Stimulated activated CD4-positive, alpha-beta T cell treated with anti-CD3 and anti-CD28 coated beads, Interleukin-1b, Interleukin-23, amount 100 ng/mL, for 48 hours (primary cell): ENCODE data around the gene OOSP3.
"Not testable (repeated sequence)": the region's sequence is repeated elsewhere in the genome, so short reads cannot be mapped to it uniquely, and the experiment has no call there.

Source experiments
- DNase-seq: peaks from one replicate; pipeline ENCODE4 v3.0.0-alpha.2; 2020

The OOSP3 gene

GRCh38 chr11:59878575-59878974, at the start of gene OOSP3:
OOSP3 (plus strand) TSS chr11:59878782; CDS start chr11:59878809, 27 bp downstream.
- no peak for DNase-seq

- DNase-seq = no peak
Measured at GRCh38 chr11:59829358-59829757, 49.2 kb upstream of the OOSP3 start.

GRCh38 chr11:59833602-59834001, 45.0 kb upstream of the OOSP3 start:
- DNase-seq = no peak

GRCh38 chr11:59839615-59840014, 39.0 kb upstream of the OOSP3 start:
- no peak for DNase-seq

- DNase-seq = no peak
Measured at GRCh38 chr11:59841514-59841913, 37.1 kb upstream of the OOSP3 start.

GRCh38 chr11:59842316-59842715, 36.3 kb upstream of the OOSP3 start:
- no peak for DNase-seq

GRCh38 chr11:59845399-59845798, 33.2 kb upstream of the OOSP3 start, which contains the start of gene CBLIF:
CBLIF (minus strand) TSS chr11:59845499; CDS start chr11:59845453, 46 bp downstream.
- no peak for DNase-seq

GRCh38 chr11:59846556-59846955, 32.0 kb upstream of the OOSP3 start:
- no peak for DNase-seq

- DNase-seq = no peak
Measured at GRCh38 chr11:59847626-59848025, 31.0 kb upstream of the OOSP3 start.

- DNase-seq = not testable (repeated sequence)
Measured at GRCh38 chr11:59848439-59848838, 30.1 kb upstream of the OOSP3 start.

- no peak for DNase-seq
Measured at GRCh38 chr11:59849129-59849528, 29.5 kb upstream of the OOSP3 start.

- not testable (repeated sequence) for DNase-seq
Measured at GRCh38 chr11:59849551-59849950, 29.0 kb upstream of the OOSP3 start.

GRCh38 chr11:59851416-59851815, 27.2 kb upstream of the OOSP3 start:
- DNase-seq = not testable (repeated sequence)

GRCh38 chr11:59854871-59855270, 23.7 kb upstream of the OOSP3 start:
- no peak for DNase-seq

GRCh38 chr11:59857439-59858434, 20.8 kb upstream of the OOSP3 start:
- DNase-seq = peak; percentile 3

GRCh38 chr11:59859673-59860072, 18.9 kb upstream of the OOSP3 start:
- DNase-seq = no peak

- DNase-seq = no peak
Measured at GRCh38 chr11:59862252-59862651, 16.3 kb upstream of the OOSP3 start.

GRCh38 chr11:59865031-59865430, 13.6 kb upstream of the OOSP3 start:
- no peak for DNase-seq

- DNase-seq = no peak
Measured at GRCh38 chr11:59866397-59866796, 12.2 kb upstream of the OOSP3 start, which contains the start of gene TCN1. TCN1 (minus strand) TSS chr11:59866487; CDS start chr11:59866470, 17 bp downstream.

- no peak for DNase-seq
Measured at GRCh38 chr11:59866836-59867235, 11.7 kb upstream of the OOSP3 start.

- no peak for DNase-seq
Measured at GRCh38 chr11:59867946-59868345, 10.6 kb upstream of the OOSP3 start.

GRCh38 chr11:59872076-59872475, 6.5 kb upstream of the OOSP3 start:
- DNase-seq = no peak

GRCh38 chr11:59875856-59876519, 2.6 kb upstream of the OOSP3 start:
- DNase-seq = no peak

- no peak for DNase-seq
Measured at GRCh38 chr11:59877325-59877724, 1.3 kb upstream of the OOSP3 start.
